CD14-positive monocyte (primary cell): ENCODE measurements around the gene LARGE2. TPM values are rescaled to one million over a fixed set of nuclear protein-coding genes. Genes with fewer than 3 reads are reported as not detected.

Experiments
- DNase-seq, 3 donors: peaks; one replicate each; pipeline ENCODE4 v3.0.0-alpha.2; 2011 to 2022
- H2AFZ ChIP-seq: 2 replicates; pipeline ENCODE4 v1.6.0; 2012; ENCODE audit warnings: mild to moderate bottlenecking, low read depth, low read length, inconsistent platforms; ENCODE audit not compliant: insufficient read depth, poor library complexity, severe bottlenecking
- H3K27ac ChIP-seq, 2 donors: 1 replicate in 1 of 2; 2 replicates in 1 of 2; pipeline ENCODE4 v1.5.1; 2012 to 2013; ENCODE audit warnings: low read length in 2 of 2, control low read depth in 1 of 2, inconsistent platforms in 1 of 2, low read depth in 1 of 2, mild to moderate bottlenecking in 1 of 2
- H3K27me3 ChIP-seq, 2 donors: one replicate each; pipeline versions ENCODE4 v1.6.0 to v1.6.1; 2011 to 2013; ENCODE audit warnings: low read length in 2 of 2; ENCODE audit not compliant: control insufficient read depth in 2 of 2, insufficient read depth in 2 of 2
- H3K36me3 ChIP-seq, 2 donors: replicated peaks in 1 of 2; 1 replicate in 1 of 2; 2 replicates in 1 of 2; pipeline versions ENCODE4 v1.5.1 to v1.6.1; 2012 to 2013; ENCODE audit warnings: low read length in 2 of 2, control low read depth in 1 of 2, inconsistent platforms in 1 of 2, mild to moderate bottlenecking in 1 of 2; ENCODE audit not compliant: insufficient read depth in 2 of 2, control insufficient read depth in 1 of 2
- H3K4me1 ChIP-seq, 2 donors: 1 replicate in 1 of 2; 2 replicates in 1 of 2; pipeline versions ENCODE4 v1.5.1 to v1.6.1; 2012 to 2013; ENCODE audit warnings: low read length in 2 of 2, control low read depth in 1 of 2, inconsistent platforms in 1 of 2, mild to moderate bottlenecking in 1 of 2, moderate library complexity in 1 of 2; ENCODE audit not compliant: insufficient read depth in 2 of 2, control insufficient read depth in 1 of 2
- H3K4me2 ChIP-seq: replicated peaks from 2 replicates; pipeline ENCODE3; 2012; ENCODE audit warnings: low read length, moderate library complexity, mild to moderate bottlenecking; ENCODE audit not compliant: poor library complexity, severe bottlenecking; ENCODE audit errors: extremely low read depth
- H3K4me3 ChIP-seq, 3 experiments: fragments of 200-600 bp in 1 of 3; sonication (generic) in 1 of 3; replicated peaks in 1 of 3; 1 replicate in 2 of 3; 2 replicates in 1 of 3; pipeline ENCODE4 v1.5.1; 2011 to 2013; ENCODE audit warnings: low read length in 3 of 3, mild to moderate bottlenecking in 3 of 3, control low read depth in 2 of 3, low read depth in 2 of 3, inconsistent platforms in 1 of 3, moderate library complexity in 1 of 3
- H3K79me2 ChIP-seq: 2 replicates; pipeline ENCODE4 v1.6.0; 2012; ENCODE audit warnings: mild to moderate bottlenecking, control low read depth, inconsistent platforms, low read length, moderate library complexity; ENCODE audit not compliant: insufficient read depth
- H3K9ac ChIP-seq: 2 replicates; pipeline ENCODE4 v1.6.0; 2017; ENCODE audit warnings: low read length, mild to moderate bottlenecking; ENCODE audit not compliant: insufficient read depth, poor library complexity, severe bottlenecking
- H3K9me3 ChIP-seq, 2 donors: replicated peaks in 1 of 2; 1 replicate in 1 of 2; 2 replicates in 1 of 2; pipeline versions ENCODE4 v1.5.1 to v1.6.1; 2012 to 2013; ENCODE audit warnings: low read length in 2 of 2, control low read depth in 1 of 2; ENCODE audit not compliant: control insufficient read depth in 1 of 2, insufficient read depth in 1 of 2
- H4K20me1 ChIP-seq: 2 replicates; pipeline ENCODE4 v1.6.0; 2012; ENCODE audit warnings: mild to moderate bottlenecking, low read length, control low read depth, moderate library complexity; ENCODE audit not compliant: insufficient read depth
- H3K27ac Mint-ChIP-seq, 7 donors: one replicate each; pipeline ENCODE4 v1.8.0; 2020; ENCODE audit warnings: mild to moderate bottlenecking in 7 of 7, mixed read lengths in 7 of 7, moderate library complexity in 6 of 7, inconsistent platforms in 2 of 7
- H3K27me3 Mint-ChIP-seq, 3 donors: one replicate each; pipeline ENCODE4 v1.8.0; 2021 to 2022; ENCODE audit warnings: low read depth in 3 of 3, mild to moderate bottlenecking in 3 of 3, mixed read lengths in 3 of 3, moderate library complexity in 3 of 3, inconsistent platforms in 1 of 3
- H3K36me3 Mint-ChIP-seq, 2 donors: one replicate each; pipeline ENCODE4 v1.8.0; 2020; ENCODE audit warnings: mixed read lengths in 2 of 2, inconsistent platforms in 1 of 2, mild to moderate bottlenecking in 1 of 2
- H3K4me1 Mint-ChIP-seq: one replicate; pipeline ENCODE4 v1.8.0; 2020; ENCODE audit warnings: mild to moderate bottlenecking, mixed read lengths
- H3K4me3 Mint-ChIP-seq, 2 donors: one replicate each; pipeline ENCODE4 v1.8.0; 2020; ENCODE audit warnings: mild to moderate bottlenecking in 2 of 2, mixed read lengths in 2 of 2, moderate library complexity in 1 of 2
- H3K9me3 Mint-ChIP-seq, 7 donors: one replicate each; pipeline ENCODE4 v1.8.0; 2020 to 2022; ENCODE audit warnings: mixed read lengths in 7 of 7, mild to moderate bottlenecking in 6 of 7, moderate library complexity in 6 of 7, inconsistent platforms in 2 of 7
- WGBS: methylation state at CpG from one replicate; pipeline ENCODE4 v1.1.5; 2013; ENCODE audit warnings: missing lambda C conversion rate; ENCODE audit not compliant: insufficient coverage; 5-methylcytosine and 5-hydroxymethylcytosine counted together
- intact Hi-C, 2 donors: fragments of 100-400 bp; cut with micrococcal nuclease; formaldehyde crosslinking; loops; one replicate each; pipeline versions ENCODE4 v1.15.0 to v1.15.1; 2023
- polyA plus RNA-seq, 3 donors: library from polyadenylated mRNA; depleted of rRNA in 1 of 3; unstranded in 2 of 3; stranded (reverse) in 1 of 3; fragments of 300-500 nt in 2 of 3; fragments of >200 nt in 1 of 3; fragmentation: Illumina TruSeq in 2 of 3; gene quantifications; 1 replicate in 2 of 3; 2 replicates in 1 of 3; pipeline ENCODE4 v1.2.3, GENCODE V29; 2012 to 2021
- TF ChIP-seq, protein P1 (sequence below): fragments of 200-600 bp; IDR thresholded peaks from one replicate; pipeline ENCODE4 v1.8.0; 2022; ENCODE audit warnings: antibody characterized with exemption, mild to moderate bottlenecking

LARGE2 gene
- polyA plus RNA-seq, 3 donors: 0.12 TPM; not detected in 2

DNA sequence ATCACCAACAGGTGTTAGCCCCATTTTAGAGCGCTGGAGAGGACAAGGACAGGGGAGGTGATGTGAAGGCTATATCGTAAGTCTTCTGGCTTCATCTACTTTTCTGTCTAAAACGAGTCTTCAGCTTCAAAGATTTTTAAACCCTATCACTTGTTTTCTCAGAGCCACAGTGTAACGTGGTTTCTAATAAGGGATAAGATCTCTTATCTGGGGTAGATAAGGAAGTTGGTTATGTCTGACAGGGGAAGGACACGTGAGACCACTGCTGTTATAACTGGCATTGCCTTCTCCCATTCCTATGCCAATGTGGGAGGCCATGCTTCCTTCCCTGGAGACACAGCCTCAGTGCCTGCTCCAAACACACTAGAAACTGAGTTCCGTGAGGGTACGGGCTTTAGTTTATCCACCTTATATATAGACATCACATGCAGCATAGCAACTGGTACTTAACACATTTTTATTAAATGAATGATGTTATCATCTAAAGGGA lies 39.3 kb downstream of the LARGE2 start:
- H3K9ac ChIP-seq: no peak overlapping the region
- H3K36me3 ChIP-seq: peaks cover 25 to 66% of the 10 kb centered on the region in 2 donors
- DNase-seq: no peak
- Mint-ChIP-seq H3K9me3 (peaks cover 0 to 5% (median 0%) of the 10 kb centered on the region in 7 donors), H3K36me3 (peaks cover 34 to 53% of the 10 kb centered on the region in 2 donors), H3K27me3 (no peaks in the 10 kb centered on the region), H3K4me1 (peaks cover 25% of the 10 kb centered on the region), H3K27ac (peak overlapping the region in 2 of 7 donors; percentile 24 to 42), H3K4me3 (no peak overlapping the region)
- TF ChIP-seq, protein P1, sequence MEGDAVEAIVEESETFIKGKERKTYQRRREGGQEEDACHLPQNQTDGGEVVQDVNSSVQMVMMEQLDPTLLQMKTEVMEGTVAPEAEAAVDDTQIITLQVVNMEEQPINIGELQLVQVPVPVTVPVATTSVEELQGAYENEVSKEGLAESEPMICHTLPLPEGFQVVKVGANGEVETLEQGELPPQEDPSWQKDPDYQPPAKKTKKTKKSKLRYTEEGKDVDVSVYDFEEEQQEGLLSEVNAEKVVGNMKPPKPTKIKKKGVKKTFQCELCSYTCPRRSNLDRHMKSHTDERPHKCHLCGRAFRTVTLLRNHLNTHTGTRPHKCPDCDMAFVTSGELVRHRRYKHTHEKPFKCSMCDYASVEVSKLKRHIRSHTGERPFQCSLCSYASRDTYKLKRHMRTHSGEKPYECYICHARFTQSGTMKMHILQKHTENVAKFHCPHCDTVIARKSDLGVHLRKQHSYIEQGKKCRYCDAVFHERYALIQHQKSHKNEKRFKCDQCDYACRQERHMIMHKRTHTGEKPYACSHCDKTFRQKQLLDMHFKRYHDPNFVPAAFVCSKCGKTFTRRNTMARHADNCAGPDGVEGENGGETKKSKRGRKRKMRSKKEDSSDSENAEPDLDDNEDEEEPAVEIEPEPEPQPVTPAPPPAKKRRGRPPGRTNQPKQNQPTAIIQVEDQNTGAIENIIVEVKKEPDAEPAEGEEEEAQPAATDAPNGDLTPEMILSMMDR: no peak
- intact Hi-C loops: no loop called here
- no peak overlapping the region for H3K4me3 ChIP-seq
- H3K27me3 ChIP-seq: no peaks in the 10 kb centered on the region
- H2AFZ ChIP-seq: no peak overlapping the region
- H3K27ac ChIP-seq: no peak overlapping the region
- H3K4me2 ChIP-seq: no peak overlapping the region
- no peaks in the 10 kb centered on the region for H3K9me3 ChIP-seq
- peaks cover 3% of the 10 kb centered on the region for H3K79me2 ChIP-seq
- H3K4me1 ChIP-seq: peaks cover 15 to 18% of the 10 kb centered on the region in 2 donors
- no CpG with 5 or more reads among the region's 7 CpGs for WGBS
- H4K20me1 ChIP-seq: peaks cover 40% of the 10 kb centered on the region

DNA sequence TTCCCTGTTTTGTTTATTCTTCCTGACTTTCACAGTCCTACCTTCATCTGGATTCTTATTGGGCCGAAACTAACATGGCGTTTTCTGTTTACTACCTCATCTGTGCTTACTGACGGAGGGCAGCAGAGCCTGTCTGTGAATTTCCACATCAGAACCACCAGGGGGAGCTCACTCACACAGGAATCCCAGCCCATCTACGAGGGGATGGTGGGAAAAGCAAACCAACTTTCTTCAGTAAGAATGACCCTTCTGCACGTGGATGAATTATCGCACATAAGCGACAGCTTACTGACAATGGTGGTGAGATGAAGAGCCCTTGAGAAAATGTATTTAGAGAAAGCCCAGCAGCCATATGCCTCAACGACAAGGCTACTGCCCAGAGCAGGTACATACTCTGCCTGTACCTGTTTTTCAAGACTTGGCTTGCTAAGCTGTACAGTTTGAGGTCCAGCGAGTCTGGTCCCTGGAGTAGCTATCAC lies 42.5 kb downstream of the LARGE2 start:
- H3K9me3 ChIP-seq: no peaks in the 10 kb centered on the region
- intact Hi-C loops: loop anchor here in 1 of 2 donors (2.0 kb wide), 1 partner anchor 344 kb away; no protein-coding TSS in a partner anchor
- Mint-ChIP-seq H3K4me3 (no peak overlapping the region), H3K9me3 (no peaks in the 10 kb centered on the region), H3K36me3 (peaks cover 26 to 39% of the 10 kb centered on the region in 2 donors), H3K27me3 (no peaks in the 10 kb centered on the region), H3K4me1 (peaks cover 18% of the 10 kb centered on the region), H3K27ac (no peak overlapping the region)
- no peak overlapping the region for H3K9ac ChIP-seq
- WGBS: 53% methylated on average over 7 of the region's 9 CpGs
- peaks cover 13 to 14% of the 10 kb centered on the region in 2 donors for H3K4me1 ChIP-seq
- peaks cover 56 to 83% of the 10 kb centered on the region in 2 donors for H3K36me3 ChIP-seq
- no peak overlapping the region for H2AFZ ChIP-seq
- H3K27ac ChIP-seq: no peak overlapping the region
- TF ChIP-seq, protein P1: peak; percentile 96
- peaks cover 46% of the 10 kb centered on the region for H4K20me1 ChIP-seq
- H3K79me2 ChIP-seq: no peaks in the 10 kb centered on the region
- no peak overlapping the region for H3K4me2 ChIP-seq
- peak; percentile 44 to 62 (median 48) for DNase-seq
- no peak overlapping the region for H3K4me3 ChIP-seq
- H3K27me3 ChIP-seq: no peaks in the 10 kb centered on the region
